ENCODE results near the gene BCL2L1.
"Not testable (repeated sequence)": the region's sequence is repeated elsewhere in the genome, so short reads cannot be mapped to it uniquely, and the experiment has no call there.

Gene BCL2L1

GRCh38 chr20:31722257-31723068 is at the start of gene BCL2L1:
TSS of gene BCL2L1 (minus strand) at chr20:31722868. CDS start at chr20:31722218, 650 bp downstream.
- DNase-seq: peak; percentile 86

GRCh38 chr20:31770243-31770642 is 47.6 kb upstream of the BCL2L1 start:
- no peak for DNase-seq

GRCh38 chr20:31769681-31770080 is 47.0 kb upstream of the BCL2L1 start:
- no peak for DNase-seq

- DNase-seq: no peak
These were observed 45.1 kb upstream of the BCL2L1 start for GRCh38 chr20:31767805-31768204.

GRCh38 chr20:31764641-31765305 is 42.1 kb upstream of the BCL2L1 start:
- no peak for DNase-seq

GRCh38 chr20:31760519-31761240 is 38.0 kb upstream of the BCL2L1 start:
- peak; percentile 40 for DNase-seq

GRCh38 chr20:31759836-31760518 is 37.3 kb upstream of the BCL2L1 start:
- no peak for DNase-seq

GRCh38 chr20:31758991-31759390 is 36.3 kb upstream of the BCL2L1 start:
- DNase-seq: no peak

- no peak for DNase-seq
These were observed 35.9 kb upstream of the BCL2L1 start for GRCh38 chr20:31758521-31758920.

- no peak for DNase-seq
These were observed 34.6 kb upstream of the BCL2L1 start for GRCh38 chr20:31757254-31757653.

- no peak for DNase-seq
These were observed 28.5 kb upstream of the BCL2L1 start for GRCh38 chr20:31751126-31751525.

GRCh38 chr20:31749223-31749622 is 26.6 kb upstream of the BCL2L1 start:
- DNase-seq: no peak

GRCh38 chr20:31747640-31748039 is 25.0 kb upstream of the BCL2L1 start:
- no peak for DNase-seq

GRCh38 chr20:31747028-31747427 is 24.4 kb upstream of the BCL2L1 start:
- not testable (repeated sequence) for DNase-seq

GRCh38 chr20:31746068-31746878 is 23.6 kb upstream of the BCL2L1 start:
- DNase-seq: no peak

- DNase-seq: no peak
These were observed 18.1 kb upstream of the BCL2L1 start for GRCh38 chr20:31740656-31741323.

- no peak for DNase-seq
These were observed 17.5 kb upstream of the BCL2L1 start for GRCh38 chr20:31740208-31740607.

GRCh38 chr20:31739550-31739977 is 16.9 kb upstream of the BCL2L1 start:
- no peak for DNase-seq

GRCh38 chr20:31738729-31739549 is 16.3 kb upstream of the BCL2L1 start, which contains the start of gene TPX2:
TSS of gene TPX2 (plus strand) at chr20:31739290. CDS start at chr20:31757477, 18,187 bp downstream.
- DNase-seq: peak; percentile 96

- DNase-seq: no peak
These were observed 8.7 kb upstream of the BCL2L1 start for GRCh38 chr20:31731321-31731717.

All from NCI-H2029 (cell line).